IPS-11a (cell line): Measurements from ENCODE around the gene HOXD4.

Source experiments
- H3K4me3 ChIP-seq: one replicate; pipeline ENCODE4 v1.5.1; 2013; ENCODE audit warnings: low read depth, low read length, control low read depth

The HOXD4 gene

GRCh38 chr2:176156807-176157498, 5.6 kb downstream of the HOXD4 start, which contains the start of gene HOXD3:
Gene HOXD3, plus strand, starts transcription at chr2:176157307. Its CDS starts 11,808 bp downstream, at chr2:176169115.
- no peak within 1 kb of the TSS for H3K4me3 ChIP-seq

- H3K4me3 ChIP-seq: no peak overlapping the region
These were observed 6.3 kb downstream of the HOXD4 start for GRCh38 chr2:176157499-176158185.

- H3K4me3 ChIP-seq: no peak overlapping the region
These were observed 6.8 kb downstream of the HOXD4 start for GRCh38 chr2:176158186-176158591.

- H3K4me3 ChIP-seq: no peak overlapping the region
These were observed 7.7 kb downstream of the HOXD4 start for GRCh38 chr2:176158855-176159662.

- H3K4me3 ChIP-seq: no peak overlapping the region
These were observed 8.4 kb downstream of the HOXD4 start for GRCh38 chr2:176159663-176160250.

GRCh38 chr2:176160251-176160985, 9.1 kb downstream of the HOXD4 start:
- no peak overlapping the region for H3K4me3 ChIP-seq

GRCh38 chr2:176160986-176161824, 9.9 kb downstream of the HOXD4 start:
- H3K4me3 ChIP-seq: no peak overlapping the region

GRCh38 chr2:176161825-176162626, 10.7 kb downstream of the HOXD4 start:
- no peak overlapping the region for H3K4me3 ChIP-seq

GRCh38 chr2:176162911-176163671, 11.7 kb downstream of the HOXD4 start:
- no peak overlapping the region for H3K4me3 ChIP-seq

GRCh38 chr2:176163672-176164056, 12.3 kb downstream of the HOXD4 start:
- no peak overlapping the region for H3K4me3 ChIP-seq

- no peak overlapping the region for H3K4me3 ChIP-seq
These were observed 12.9 kb downstream of the HOXD4 start for GRCh38 chr2:176164201-176164600.

- no peak overlapping the region for H3K4me3 ChIP-seq
These were observed 13.4 kb downstream of the HOXD4 start for GRCh38 chr2:176164611-176165369.

GRCh38 chr2:176165370-176166050, 14.2 kb downstream of the HOXD4 start:
- H3K4me3 ChIP-seq: no peak overlapping the region

GRCh38 chr2:176166272-176166671, 14.9 kb downstream of the HOXD4 start:
- no peak overlapping the region for H3K4me3 ChIP-seq

GRCh38 chr2:176167398-176167797, 16.0 kb downstream of the HOXD4 start:
- H3K4me3 ChIP-seq: no peak overlapping the region

GRCh38 chr2:176169181-176169580, 17.8 kb downstream of the HOXD4 start:
- no peak overlapping the region for H3K4me3 ChIP-seq

GRCh38 chr2:176169711-176170110, 18.4 kb downstream of the HOXD4 start:
- no peak overlapping the region for H3K4me3 ChIP-seq
